HEK293 (cell line): ENCODE results near the gene CRACDL.

ENCODE experiments used
- CTCF ChIA-PET: fragments of 350-600 bp; formaldehyde crosslinking; extraction: SDS; loops from one replicate; lab custom pipeline; 2021; ENCODE audit warnings: antibody characterized with exemption; lab: Yijun Ruan, JAX
- POLR2A ChIA-PET: fragments of 300-600 bp; formaldehyde crosslinking; extraction: SDS; loops from one replicate; lab custom pipeline; 2020; ENCODE audit warnings: antibody characterized with exemption, inconsistent platforms; lab: Yijun Ruan, JAX
- H3K27ac ChIP-seq: fragments of 200-500 bp; sonication (Bioruptor generic); 2 replicates; pipeline ENCODE4 v1.5.1; 2014; ENCODE audit warnings: low read depth, low read length, control low read depth, inconsistent platforms; ENCODE audit errors: extremely low read depth
- H3K36me3 ChIP-seq, 2 experiments: fragments of 200-500 bp in 1 of 2; sonication (Bioruptor generic) in 1 of 2; 1 replicate in 1 of 2; 2 replicates in 1 of 2; pipeline ENCODE4 v1.5.1; 2014 to 2017; ENCODE audit warnings: inconsistent platforms in 2 of 2, low read length in 2 of 2; ENCODE audit not compliant: control insufficient read depth in 2 of 2, insufficient read depth in 1 of 2
- H3K4me1 ChIP-seq: fragments of 200-500 bp; sonication (Bioruptor generic); 2 replicates; pipeline ENCODE4 v1.5.1; 2014; ENCODE audit warnings: mild to moderate bottlenecking, low read length, inconsistent platforms; ENCODE audit not compliant: control insufficient read depth, insufficient read depth
- H3K4me3 ChIP-seq: 2 replicates; pipeline ENCODE4 v1.5.1; 2011; ENCODE audit warnings: low read depth, mild to moderate bottlenecking, control low read depth, low read length, moderate library complexity
- H3K9me3 ChIP-seq: fragments of 200-500 bp; sonication (Bioruptor generic); 2 replicates; pipeline ENCODE4 v1.5.1; 2014; ENCODE audit warnings: low read depth, low read length, inconsistent platforms; ENCODE audit not compliant: control insufficient read depth, insufficient read depth
- IKZF3 ChIP-seq: fragments of 450-650 bp; IDR thresholded peaks from 2 replicates; pipeline ENCODE4 v1.5.0; 2018; ENCODE audit warnings: missing biosample characterization, mild to moderate bottlenecking, missing genetic modification characterization, moderate library complexity
- KLF1 ChIP-seq: fragments of 450-650 bp; formaldehyde crosslinking; IDR thresholded peaks from 2 replicates; pipeline ENCODE4 v1.5.1; 2016; ENCODE audit warnings: missing biosample characterization, missing genetic modification characterization
- OVOL3 ChIP-seq: fragments of 450-650 bp; formaldehyde crosslinking; IDR thresholded peaks from 2 replicates; pipeline ENCODE4 v1.5.1; 2016; ENCODE audit warnings: missing biosample characterization, missing genetic modification characterization
- TCF7L2 ChIP-seq: IDR thresholded peaks from 2 replicates; pipeline ENCODE4 v1.6.1; 2011; ENCODE audit warnings: low read depth, mild to moderate bottlenecking, inconsistent platforms, low read length, moderate library complexity, borderline replicate concordance
- ZFP41 ChIP-seq: fragments of 450-650 bp; formaldehyde crosslinking; IDR thresholded peaks from 2 replicates; pipeline ENCODE4 v1.5.1; 2016; ENCODE audit warnings: missing biosample characterization, missing genetic modification characterization, borderline replicate concordance
- ZNF114 ChIP-seq: fragments of 450-650 bp; formaldehyde crosslinking; IDR thresholded peaks from 2 replicates; pipeline ENCODE4 v1.5.0; 2017; ENCODE audit warnings: missing biosample characterization, missing genetic modification characterization
- ZNF433 ChIP-seq: fragments of 450-650 bp; formaldehyde crosslinking; IDR thresholded peaks from 2 replicates; pipeline ENCODE4 v1.5.1; 2016; ENCODE audit warnings: missing biosample characterization, missing genetic modification characterization, low read depth
- ZNF544 ChIP-seq: fragments of 450-650 bp; formaldehyde crosslinking; IDR thresholded peaks from 2 replicates; pipeline ENCODE4 v1.5.0; 2017; ENCODE audit warnings: missing biosample characterization, missing genetic modification characterization
- TF ChIP-seq, protein P1 (sequence below): fragments of 450-650 bp; formaldehyde crosslinking; IDR thresholded peaks from 2 replicates; pipeline ENCODE4 v1.5.1; 2016; ENCODE audit warnings: missing biosample characterization, missing genetic modification characterization
- TF ChIP-seq, protein P2 (sequence below): fragments of 450-650 bp; formaldehyde crosslinking; IDR thresholded peaks from 2 replicates; pipeline ENCODE4 v1.5.1; 2016; ENCODE audit warnings: missing biosample characterization, missing genetic modification characterization, borderline replicate concordance
- TF ChIP-seq, protein P3 (sequence below): sonication (generic); formaldehyde crosslinking; IDR thresholded peaks from 2 replicates; pipeline ENCODE4 v1.8.1; 2022; ENCODE audit warnings: mild to moderate bottlenecking, moderate library complexity, missing genetic modification reagents
- TF ChIP-seq, protein P4 (sequence below): fragments of 450-650 bp; formaldehyde crosslinking; IDR thresholded peaks from 2 replicates; pipeline ENCODE4 v1.5.1; 2016; ENCODE audit warnings: missing biosample characterization, missing genetic modification characterization

Gene CRACDL

DNA sequence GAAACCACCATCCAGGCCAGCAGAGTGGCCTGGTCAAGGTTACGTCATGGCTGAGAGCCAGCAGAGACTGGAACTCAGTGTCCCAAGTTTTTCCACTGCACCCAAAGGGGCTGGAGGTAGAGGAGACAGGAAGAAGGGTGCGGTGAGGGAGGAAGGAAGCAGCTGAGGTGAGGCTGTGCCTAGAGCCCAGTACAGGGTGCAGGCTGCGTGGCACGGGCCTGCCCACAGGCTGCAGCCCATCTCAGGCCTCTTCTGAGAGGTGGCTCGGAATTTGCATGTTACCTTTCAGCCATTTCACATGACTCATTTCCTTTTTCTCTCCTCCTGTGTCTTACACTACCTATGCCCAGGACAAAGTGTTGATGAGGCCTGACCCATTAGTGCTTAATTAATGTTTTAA, 191.4 kb downstream of the CRACDL start:
- H3K36me3 ChIP-seq, result no peaks in the 10 kb centered on the region
- CTCF ChIA-PET, result no interaction called here

More for the DNA sequence above, 191.4 kb downstream of the CRACDL start:
- Histone ChIP-seq H3K4me3 (no peak overlapping the region), H3K27ac (no peak overlapping the region), H3K4me1 (no peaks in the 10 kb centered on the region), H3K9me3 (no peaks in the 10 kb centered on the region)
- TF ChIP-seq, protein P1, sequence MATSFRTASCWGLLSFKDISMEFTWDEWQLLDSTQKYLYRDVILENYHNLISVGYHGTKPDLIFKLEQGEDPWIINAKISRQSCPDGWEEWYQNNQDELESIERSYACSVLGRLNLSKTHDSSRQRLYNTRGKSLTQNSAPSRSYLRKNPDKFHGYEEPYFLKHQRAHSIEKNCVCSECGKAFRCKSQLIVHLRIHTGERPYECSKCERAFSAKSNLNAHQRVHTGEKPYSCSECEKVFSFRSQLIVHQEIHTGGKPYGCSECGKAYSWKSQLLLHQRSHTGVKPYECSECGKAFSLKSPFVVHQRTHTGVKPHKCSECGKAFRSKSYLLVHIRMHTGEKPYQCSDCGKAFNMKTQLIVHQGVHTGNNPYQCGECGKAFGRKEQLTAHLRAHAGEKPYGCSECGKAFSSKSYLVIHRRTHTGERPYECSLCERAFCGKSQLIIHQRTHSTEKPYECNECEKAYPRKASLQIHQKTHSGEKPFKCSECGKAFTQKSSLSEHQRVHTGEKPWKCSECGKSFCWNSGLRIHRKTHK, result no peak
- TF ChIP-seq, protein P2, sequence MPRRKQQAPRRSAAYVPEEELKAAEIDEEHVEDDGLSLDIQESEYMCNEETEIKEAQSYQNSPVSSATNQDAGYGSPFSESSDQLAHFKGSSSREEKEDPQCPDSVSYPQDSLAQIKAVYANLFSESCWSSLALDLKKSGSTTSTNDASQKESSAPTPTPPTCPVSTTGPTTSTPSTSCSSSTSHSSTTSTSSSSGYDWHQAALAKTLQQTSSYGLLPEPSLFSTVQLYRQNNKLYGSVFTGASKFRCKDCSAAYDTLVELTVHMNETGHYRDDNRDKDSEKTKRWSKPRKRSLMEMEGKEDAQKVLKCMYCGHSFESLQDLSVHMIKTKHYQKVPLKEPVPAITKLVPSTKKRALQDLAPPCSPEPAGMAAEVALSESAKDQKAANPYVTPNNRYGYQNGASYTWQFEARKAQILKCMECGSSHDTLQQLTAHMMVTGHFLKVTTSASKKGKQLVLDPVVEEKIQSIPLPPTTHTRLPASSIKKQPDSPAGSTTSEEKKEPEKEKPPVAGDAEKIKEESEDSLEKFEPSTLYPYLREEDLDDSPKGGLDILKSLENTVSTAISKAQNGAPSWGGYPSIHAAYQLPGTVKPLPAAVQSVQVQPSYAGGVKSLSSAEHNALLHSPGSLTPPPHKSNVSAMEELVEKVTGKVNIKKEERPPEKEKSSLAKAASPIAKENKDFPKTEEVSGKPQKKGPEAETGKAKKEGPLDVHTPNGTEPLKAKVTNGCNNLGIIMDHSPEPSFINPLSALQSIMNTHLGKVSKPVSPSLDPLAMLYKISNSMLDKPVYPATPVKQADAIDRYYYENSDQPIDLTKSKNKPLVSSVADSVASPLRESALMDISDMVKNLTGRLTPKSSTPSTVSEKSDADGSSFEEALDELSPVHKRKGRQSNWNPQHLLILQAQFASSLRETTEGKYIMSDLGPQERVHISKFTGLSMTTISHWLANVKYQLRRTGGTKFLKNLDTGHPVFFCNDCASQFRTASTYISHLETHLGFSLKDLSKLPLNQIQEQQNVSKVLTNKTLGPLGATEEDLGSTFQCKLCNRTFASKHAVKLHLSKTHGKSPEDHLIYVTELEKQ (tag by site-specific recombination), result no peak
- TF ChIP-seq OVOL3 (tag by site-specific recombination) (no peak), IKZF3 (tag by site-specific recombination) (no peak), ZNF433 (tag by site-specific recombination) (no peak), KLF1 (no peak), ZFP41 (tag by site-specific recombination) (no peak), TCF7L2 (no peak), ZNF114 (tag by site-specific recombination) (no peak), ZNF544 (tag by site-specific recombination) (no peak)
- TF ChIP-seq, protein P3, sequence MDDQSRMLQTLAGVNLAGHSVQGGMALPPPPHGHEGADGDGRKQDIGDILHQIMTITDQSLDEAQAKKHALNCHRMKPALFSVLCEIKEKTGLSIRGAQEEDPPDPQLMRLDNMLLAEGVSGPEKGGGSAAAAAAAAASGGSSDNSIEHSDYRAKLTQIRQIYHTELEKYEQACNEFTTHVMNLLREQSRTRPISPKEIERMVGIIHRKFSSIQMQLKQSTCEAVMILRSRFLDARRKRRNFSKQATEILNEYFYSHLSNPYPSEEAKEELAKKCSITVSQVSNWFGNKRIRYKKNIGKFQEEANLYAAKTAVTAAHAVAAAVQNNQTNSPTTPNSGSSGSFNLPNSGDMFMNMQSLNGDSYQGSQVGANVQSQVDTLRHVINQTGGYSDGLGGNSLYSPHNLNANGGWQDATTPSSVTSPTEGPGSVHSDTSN (CRISPR knock-in tag), result no peak
- TF ChIP-seq, protein P4, sequence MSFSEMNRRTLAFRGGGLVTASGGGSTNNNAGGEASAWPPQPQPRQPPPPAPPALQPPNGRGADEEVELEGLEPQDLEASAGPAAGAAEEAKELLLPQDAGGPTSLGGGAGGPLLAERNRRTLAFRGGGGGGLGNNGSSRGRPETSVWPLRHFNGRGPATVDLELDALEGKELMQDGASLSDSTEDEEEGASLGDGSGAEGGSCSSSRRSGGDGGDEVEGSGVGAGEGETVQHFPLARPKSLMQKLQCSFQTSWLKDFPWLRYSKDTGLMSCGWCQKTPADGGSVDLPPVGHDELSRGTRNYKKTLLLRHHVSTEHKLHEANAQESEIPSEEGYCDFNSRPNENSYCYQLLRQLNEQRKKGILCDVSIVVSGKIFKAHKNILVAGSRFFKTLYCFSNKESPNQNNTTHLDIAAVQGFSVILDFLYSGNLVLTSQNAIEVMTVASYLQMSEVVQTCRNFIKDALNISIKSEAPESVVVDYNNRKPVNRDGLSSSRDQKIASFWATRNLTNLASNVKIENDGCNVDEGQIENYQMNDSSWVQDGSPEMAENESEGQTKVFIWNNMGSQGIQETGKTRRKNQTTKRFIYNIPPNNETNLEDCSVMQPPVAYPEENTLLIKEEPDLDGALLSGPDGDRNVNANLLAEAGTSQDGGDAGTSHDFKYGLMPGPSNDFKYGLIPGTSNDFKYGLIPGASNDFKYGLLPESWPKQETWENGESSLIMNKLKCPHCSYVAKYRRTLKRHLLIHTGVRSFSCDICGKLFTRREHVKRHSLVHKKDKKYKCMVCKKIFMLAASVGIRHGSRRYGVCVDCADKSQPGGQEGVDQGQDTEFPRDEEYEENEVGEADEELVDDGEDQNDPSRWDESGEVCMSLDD, result no peak
- POLR2A ChIA-PET, result no interaction called here
